H1 (cell line): ENCODE data around the gene PABPC1L. TPM values are rescaled to one million over a fixed set of nuclear protein-coding genes. Genes with fewer than 3 reads are reported as not detected.

ENCODE experiments used
- CTCF ChIA-PET: fragments of 300-600 bp; sonication (Branson Sonifier 250); formaldehyde crosslinking; loops from one replicate; lab custom pipeline; 2021; ENCODE audit not compliant: partially characterized antibody; lab: Charles Lee
- POLR2A ChIA-PET: fragments of 300-600 bp; sonication (Branson Sonifier 250); formaldehyde crosslinking; loops from one replicate; lab custom pipeline; 2021; ENCODE audit warnings: inconsistent platforms; ENCODE audit not compliant: partially characterized antibody; lab: Charles Lee
- DNase-seq, 2 experiments: peaks; one replicate each; pipeline versions ENCODE4 v3.0.0 to v3.0.0-alpha.2; 2010 to 2022; ENCODE audit warnings: low spot score in 2 of 2, low read depth in 1 of 2, mixed read lengths in 1 of 2
- FAIRE-seq: peaks from 2 replicates; lab custom pipeline; 2011; peaks lifted over from hg19 to GRCh38; lab: Jason Lieb, UNC
- H2AFZ ChIP-seq: 2 replicates; pipeline ENCODE4 v1.8.1; 2012; ENCODE audit warnings: low read length, inconsistent platforms
- H2AK5ac ChIP-seq: 2 replicates; pipeline ENCODE4 v1.6.1; 2013; ENCODE audit warnings: low read depth, low read length
- H2BK120ac ChIP-seq: replicated peaks from 2 replicates; pipeline ENCODE3; 2013; ENCODE audit warnings: low read depth, low read length, inconsistent platforms
- H2BK12ac ChIP-seq: 2 replicates; pipeline ENCODE4 v1.6.1; 2013; ENCODE audit warnings: low read depth, low read length
- H2BK15ac ChIP-seq: 2 replicates; pipeline ENCODE4 v1.6.1; 2013; ENCODE audit warnings: low read length
- H2BK20ac ChIP-seq: 2 replicates; pipeline ENCODE4 v1.6.1; 2013; ENCODE audit warnings: low read length
- H2BK5ac ChIP-seq: 2 replicates; pipeline ENCODE4 v1.6.1; 2013; ENCODE audit warnings: low read depth, low read length
- H3K14ac ChIP-seq: 2 replicates; pipeline ENCODE4 v1.6.1; 2013; ENCODE audit warnings: inconsistent platforms; ENCODE audit not compliant: insufficient read length
- H3K18ac ChIP-seq: 2 replicates; pipeline ENCODE4 v1.6.1; 2013; ENCODE audit warnings: low read length; ENCODE audit errors: extremely low read depth
- H3K23ac ChIP-seq: 2 replicates; pipeline ENCODE4 v1.6.1; 2013; ENCODE audit warnings: inconsistent platforms; ENCODE audit not compliant: insufficient read length
- H3K23me2 ChIP-seq: 2 replicates; pipeline ENCODE4 v1.6.1; 2013; ENCODE audit warnings: low read depth, low read length
- H3K27ac ChIP-seq: 2 replicates; pipeline ENCODE4 v1.6.1; 2011; ENCODE audit warnings: low read depth, low read length, inconsistent platforms
- H3K27me3 ChIP-seq, 4 experiments: replicated peaks in 1 of 4; 1 replicate in 1 of 4; 2 replicates in 3 of 4; pipeline versions ENCODE4 v1.6.1 to v1.8.1; 2011 to 2013; ENCODE audit warnings: low read length in 3 of 4, mild to moderate bottlenecking in 3 of 4, inconsistent platforms in 2 of 4, mixed read lengths in 2 of 4, moderate library complexity in 1 of 4; ENCODE audit not compliant: control insufficient read depth in 3 of 4, insufficient read depth in 3 of 4; ENCODE audit errors: extremely low read depth in 1 of 4
- H3K36me3 ChIP-seq, 4 experiments: 2 replicates each; pipeline versions ENCODE4 v1.6.1 to v1.8.1; 2011 to 2013; ENCODE audit warnings: mild to moderate bottlenecking in 4 of 4, low read length in 3 of 4, moderate library complexity in 2 of 4, control low read depth in 1 of 4, inconsistent platforms in 1 of 4; ENCODE audit not compliant: insufficient read depth in 4 of 4, control insufficient read depth in 2 of 4
- H3K4ac ChIP-seq: replicated peaks from 2 replicates; pipeline ENCODE3; 2013; ENCODE audit warnings: low read length, low read depth, mixed read lengths, inconsistent platforms; ENCODE audit not compliant: insufficient read length
- H3K4me1 ChIP-seq, 4 experiments: replicated peaks in 1 of 4; 1 replicate in 1 of 4; 2 replicates in 3 of 4; pipeline versions ENCODE4 v1.6.1 to v1.8.1; 2011 to 2013; ENCODE audit warnings: low read length in 3 of 4, inconsistent platforms in 2 of 4, mixed read lengths in 1 of 4; ENCODE audit not compliant: insufficient read depth in 4 of 4, control insufficient read depth in 3 of 4
- H3K4me2 ChIP-seq, 2 experiments: 2 replicates each; pipeline versions ENCODE4 v1.6.1 to v1.8.1; 2011 to 2013; ENCODE audit warnings: low read depth in 2 of 2, low read length in 2 of 2, control low read depth in 1 of 2, inconsistent platforms in 1 of 2, mild to moderate bottlenecking in 1 of 2; ENCODE audit not compliant: insufficient read depth in 1 of 2
- H3K4me3 ChIP-seq, 4 experiments: fragments of 200-600, 300-600 bp in 1 of 4; sonication (generic), shearing (Covaris generic), sonication (Bioruptor Twin) in 1 of 4; 2 replicates each; pipeline versions ENCODE4 v1.5.1 to v1.8.1; 2011 to 2016; ENCODE audit warnings: low read length in 4 of 4, low read depth in 3 of 4, control low read depth in 2 of 4, inconsistent platforms in 2 of 4, mild to moderate bottlenecking in 2 of 4, mixed read lengths in 1 of 4, moderate library complexity in 1 of 4; ENCODE audit not compliant: insufficient read depth in 2 of 4; ENCODE audit errors: extremely low read depth in 1 of 4
- H3K56ac ChIP-seq: replicated peaks from 2 replicates; pipeline ENCODE3; 2013; ENCODE audit warnings: low read depth, mild to moderate bottlenecking, mixed read lengths, low read length, inconsistent platforms; ENCODE audit not compliant: insufficient read length
- H3K79me1 ChIP-seq: 2 replicates; pipeline ENCODE4 v1.6.1; 2013; ENCODE audit warnings: low read depth, low read length, control low read depth
- H3K79me2 ChIP-seq, 2 experiments: 2 replicates each; pipeline versions ENCODE4 v1.6.1 to v1.8.1; 2012 to 2013; ENCODE audit warnings: low read length in 2 of 2, mild to moderate bottlenecking in 2 of 2, inconsistent platforms in 1 of 2; ENCODE audit not compliant: insufficient read depth in 2 of 2, control insufficient read depth in 1 of 2
- H3K9ac ChIP-seq, 4 experiments: replicated peaks in 1 of 4; 1 replicate in 1 of 4; 2 replicates in 3 of 4; pipeline versions ENCODE4 v1.6.1 to v1.8.1; 2011 to 2013; ENCODE audit warnings: low read depth in 3 of 4, low read length in 3 of 4, control low read depth in 2 of 4, mild to moderate bottlenecking in 2 of 4, moderate library complexity in 2 of 4, inconsistent platforms in 1 of 4; ENCODE audit errors: extremely low read depth in 1 of 4
- H3K9me3 ChIP-seq, 2 experiments: 2 replicates each; pipeline versions ENCODE4 v1.6.1 to v1.8.1; 2012 to 2013; ENCODE audit warnings: mild to moderate bottlenecking in 2 of 2, moderate library complexity in 2 of 2, control low read depth in 1 of 2, inconsistent platforms in 1 of 2, low read depth in 1 of 2, low read length in 1 of 2, mixed read lengths in 1 of 2; ENCODE audit not compliant: insufficient read depth in 2 of 2
- H4K20me1 ChIP-seq, 2 experiments: replicated peaks in 1 of 2; 2 replicates each; pipeline versions ENCODE3 to v1.8.1; 2011 to 2013; ENCODE audit warnings: inconsistent platforms in 2 of 2, low read length in 2 of 2, mild to moderate bottlenecking in 1 of 2; ENCODE audit not compliant: insufficient read depth in 2 of 2, control insufficient read depth in 1 of 2
- H4K5ac ChIP-seq: 2 replicates; pipeline ENCODE4 v1.6.1; 2013; ENCODE audit warnings: low read length, low read depth, mixed read lengths, inconsistent platforms; ENCODE audit not compliant: insufficient read length
- H4K8ac ChIP-seq: 2 replicates; pipeline ENCODE4 v1.8.0; 2013; ENCODE audit warnings: mild to moderate bottlenecking, moderate library complexity, low read length, inconsistent platforms; ENCODE audit not compliant: insufficient read depth; ENCODE audit errors: extremely low read depth
- H4K91ac ChIP-seq: replicated peaks from 2 replicates; pipeline ENCODE3; 2013; ENCODE audit warnings: low read length, mixed read lengths, inconsistent platforms; ENCODE audit not compliant: insufficient read length
- SAP30 ChIP-seq: fragments of 300-600 bp; sonication (generic); IDR thresholded peaks from 2 replicates; pipeline ENCODE4 v1.7.1; 2012; ENCODE audit warnings: low read length, moderate library complexity, mild to moderate bottlenecking, inconsistent platforms; ENCODE audit not compliant: insufficient read depth, insufficient replicate concordance
- WGBS, 2 experiments: shearing (Covaris generic) in 1 of 2; methylation state at CpG; one replicate each; pipeline versions ENCODE4 v1.1.6 to v1.1.7; 2013 to 2015; ENCODE audit warnings: low lambda C conversion rate in 2 of 2, mixed read lengths in 2 of 2, inconsistent platforms in 1 of 2, low coverage in 1 of 2, missing lambda C conversion rate in 1 of 2; ENCODE audit not compliant: insufficient replicate concordance in 2 of 2, insufficient coverage in 1 of 2, insufficient read length in 1 of 2; ENCODE audit errors: extremely low coverage in 1 of 2, missing lambda C conversion rate in 1 of 2; 5-methylcytosine and 5-hydroxymethylcytosine counted together
- polyA plus RNA-seq, 7 experiments: library from polyadenylated mRNA; depleted of rRNA in 3 of 7; stranded (reverse) in 5 of 7; unstranded in 2 of 7; fragments of >200 nt in 5 of 7; fragments of 200-250 nt in 2 of 7; gene quantifications; 1 replicate in 5 of 7; 2 replicates in 1 of 7; 4 replicates in 1 of 7; pipeline versions ENCODE4 v1.2.1 to v1.2.3, GENCODE V29; 2011 to 2013; ENCODE audit warnings: missing spikeins in 2 of 7, mixed read lengths in 2 of 7
- total RNA-seq: library from RNA; stranded (reverse); fragmentation: NEBNext Ultra II Directional; extraction: Animal tissue kit (Norgen Biotek cat#: 25700); gene quantifications from 2 replicates; pipeline ENCODE4 v1.2.1, GENCODE V29; 2021

PABPC1L gene
- total and polyA plus RNA-seq, 2 of the 8 experiments (the other 6 are each of a cell fraction or from before 2014, with no cell fraction given) = 61.1 to 108 TPM

GRCh38 chr20:44921447-44921846 lies 11.6 kb downstream of the PABPC1L start:
- Histone ChIP-seq H2BK5ac (no peak overlapping the region), H2BK20ac (no peak overlapping the region), H3K4ac (no peak overlapping the region), H3K23ac (no peak overlapping the region), H3K14ac (no peak overlapping the region), H3K56ac (no peak overlapping the region), H3K4me2 (no peak overlapping the region), H2BK15ac (no peak overlapping the region), H3K9ac (no peak overlapping the region), H3K23me2 (no peaks in the 10 kb centered on the region), H2BK12ac (no peak overlapping the region), H4K91ac (no peak overlapping the region), H3K9me3 (no peaks in the 10 kb centered on the region), H3K18ac (no peak overlapping the region), H4K20me1 (peaks cover 0 to 3% of the 10 kb centered on the region in 2 experiments), H3K79me1 (no peaks in the 10 kb centered on the region), H2BK120ac (no peak overlapping the region), H4K5ac (no peak overlapping the region), H3K27me3 (no peaks in the 10 kb centered on the region), H3K36me3 (peaks cover 6 to 73% (median 34%) of the 10 kb centered on the region in 4 experiments), H2AK5ac (no peak overlapping the region), H3K4me3 (no peak overlapping the region), H3K79me2 (no peaks in the 10 kb centered on the region), H3K4me1 (no peaks in the 10 kb centered on the region; a peak in 1 of 7 replicates), H2AFZ (no peak overlapping the region), H4K8ac (no peak overlapping the region), H3K27ac (no peak overlapping the region)
- POLR2A ChIA-PET = interaction anchor here (0.8 to 1.8 kb wide), 4 partner anchors 11 to 39 kb away, joined by 3 to 7 read pairs (median 4); partner anchors contain the start of genes PABPC1L and TOMM34
- FAIRE-seq (no peak), DNase-seq (no peak)
- 87% methylated on average over 12 of the region's 14 CpGs; no CpG with 5 or more reads in 1 of the 2 experiments for WGBS, 2 experiments
- CTCF ChIA-PET = interaction anchor here (1.4 kb wide), 1 partner anchor 16 kb away, joined by 6 read pairs; no protein-coding TSS in a partner anchor
- no peak for TF ChIP-seq SAP30
